Measurements from ENCODE around the gene ATF3.

The ATF3 gene

DNA sequence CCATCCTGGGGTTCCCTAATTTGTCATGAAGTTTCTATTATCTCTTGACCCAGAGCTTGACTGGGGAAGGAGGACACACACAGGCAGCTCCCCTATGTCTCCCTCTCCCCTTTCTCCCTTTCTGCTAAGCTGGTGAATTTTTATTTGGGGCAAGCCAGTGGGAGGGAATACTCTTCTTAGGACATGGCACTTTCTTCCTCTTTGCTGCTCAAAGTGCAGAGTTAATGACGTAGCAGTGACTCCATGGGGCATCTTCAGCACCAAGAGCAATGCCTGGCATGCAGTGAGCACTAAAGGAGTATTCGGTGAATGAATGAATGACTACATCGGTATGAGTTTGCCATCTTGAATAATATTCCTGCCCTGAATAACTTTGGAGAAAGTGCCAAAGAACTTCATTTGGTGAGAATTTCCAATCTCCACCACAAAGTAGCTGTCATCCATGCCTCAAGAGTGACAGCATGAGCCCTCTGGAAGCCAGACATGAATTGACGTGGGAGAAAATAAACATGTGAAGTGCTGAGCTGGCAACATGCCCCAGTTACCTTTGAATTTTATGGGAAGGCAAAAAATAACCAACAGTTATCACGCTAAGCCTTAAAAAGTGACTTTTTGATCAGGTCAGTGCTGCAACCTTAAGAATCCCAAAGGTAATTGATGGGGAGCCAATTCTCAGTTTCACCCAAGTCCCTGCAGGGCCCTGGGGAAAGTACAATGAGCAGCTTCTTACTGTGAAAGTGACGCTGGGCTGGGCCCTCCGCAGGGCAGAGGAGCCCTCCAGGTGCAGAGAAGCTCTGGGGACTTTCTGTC, 22.1 kb upstream of the ATF3 start:
- DNase-seq (ENCODE audit: low read depth in 2 of 2), result no peak

DNA sequence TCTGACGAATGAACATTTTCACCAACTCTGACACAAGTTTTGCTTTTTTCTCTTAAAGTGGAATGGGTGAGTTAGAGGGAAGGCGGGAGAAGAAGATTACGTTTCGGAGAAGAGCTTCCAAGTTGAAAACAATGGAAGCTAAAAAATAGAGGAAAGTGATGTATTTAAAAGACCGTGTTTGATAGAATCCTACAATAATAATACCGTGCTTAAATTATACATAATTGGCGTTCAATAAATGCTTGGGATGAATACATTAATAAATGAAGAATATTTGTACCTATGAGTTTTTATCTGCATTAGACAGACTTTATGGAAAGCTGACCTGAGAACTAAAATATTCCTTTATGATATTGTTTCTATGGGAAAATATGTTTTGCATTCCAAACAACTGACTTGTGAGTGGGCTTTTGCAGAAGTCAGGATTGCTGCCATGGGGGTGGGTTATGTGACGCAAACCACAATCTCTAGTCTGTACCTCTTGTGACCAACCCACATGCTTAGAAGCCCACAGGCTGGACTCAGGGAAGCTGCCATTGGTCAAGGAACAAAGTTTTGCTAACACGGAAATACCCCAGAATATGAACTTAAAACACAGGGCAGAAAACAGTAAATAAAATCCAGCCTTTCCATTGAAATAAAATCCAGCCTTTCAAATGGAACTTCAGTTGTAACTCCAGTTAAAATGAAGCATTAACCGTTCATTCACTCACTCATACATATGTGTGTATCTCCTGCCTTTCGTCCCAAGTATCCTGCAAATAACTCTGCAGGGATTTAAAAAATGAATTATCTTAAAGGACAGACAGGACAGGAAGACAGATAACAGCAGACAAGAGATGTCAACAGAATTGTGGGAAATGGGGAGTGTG, 21.3 kb upstream of the ATF3 start:
- DNase-seq (ENCODE audit: low read depth in 2 of 2), result peak in 1 of 2 experiments; percentile 32

DNA sequence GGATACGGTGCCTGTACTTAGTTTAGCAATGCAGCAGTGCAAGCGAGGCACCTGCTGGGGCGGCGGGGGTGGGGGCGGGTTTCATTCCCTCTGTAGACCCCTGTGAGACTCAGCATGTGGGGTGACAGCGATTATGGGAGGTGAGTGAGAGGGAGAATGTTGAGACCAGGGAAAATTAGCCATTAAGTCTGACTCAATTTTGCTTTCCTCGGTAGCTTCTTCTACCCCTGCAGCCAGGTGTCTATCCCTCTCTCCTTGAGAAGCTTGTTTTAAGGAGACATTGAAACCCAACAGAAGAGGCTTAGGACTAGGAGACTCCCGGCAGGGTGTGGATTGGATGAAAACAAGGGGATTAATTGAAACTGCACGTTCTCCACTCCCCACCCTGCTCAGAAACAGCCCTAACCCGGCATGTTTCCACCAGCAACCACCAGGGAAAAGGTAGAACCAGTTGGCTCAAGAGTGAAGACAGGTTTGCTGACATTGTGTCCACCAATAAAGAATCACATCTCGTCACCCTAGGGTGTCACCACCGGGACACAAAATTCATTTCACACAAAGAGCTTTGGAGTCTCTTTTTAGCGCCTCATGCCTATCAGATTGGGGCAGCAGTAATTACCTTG, 20.6 kb upstream of the ATF3 start:
- DNase-seq (ENCODE audit: low read depth in 2 of 2), result no peak

DNA sequence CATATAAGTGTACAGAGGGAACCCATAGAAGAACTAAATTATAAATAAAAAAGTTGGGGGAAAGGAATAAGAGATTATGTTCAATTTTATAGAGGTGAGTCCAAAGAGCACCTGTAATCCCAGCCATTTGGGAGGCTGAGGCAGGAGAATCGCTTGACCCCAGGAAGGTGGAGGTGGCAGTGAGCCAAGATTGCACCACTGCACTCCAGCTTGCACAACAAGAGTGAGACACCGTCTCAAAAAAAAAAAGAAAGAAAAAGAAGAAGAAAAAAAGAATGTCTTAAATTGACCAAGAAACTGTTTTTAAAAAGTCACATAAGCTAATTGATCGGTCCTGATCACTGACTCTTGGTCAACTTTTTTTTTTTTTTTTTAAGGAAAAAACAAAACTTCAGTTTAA, 19.1 kb upstream of the ATF3 start:
- no peak for DNase-seq (ENCODE audit: low read depth in 2 of 2)

DNA sequence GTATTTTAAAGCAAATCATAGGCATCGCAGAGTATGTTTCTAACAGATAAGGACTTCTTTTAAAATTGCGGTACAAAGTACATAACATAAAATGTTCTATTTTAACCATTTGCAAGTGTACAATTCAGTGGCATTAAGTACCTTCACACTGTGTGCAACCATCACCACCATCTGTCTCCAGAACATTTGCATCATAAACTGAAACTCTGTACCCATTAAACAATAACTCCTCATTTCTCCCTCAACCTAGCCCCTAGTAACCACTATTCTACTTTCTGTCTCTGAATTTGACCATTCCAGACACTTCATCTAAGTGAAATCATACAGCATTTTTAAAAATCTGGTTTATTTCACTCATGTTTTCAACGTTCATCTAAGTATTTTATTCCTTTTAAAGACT, 16.6 kb upstream of the ATF3 start:
- no peak for DNase-seq (ENCODE audit: low read depth in 2 of 2)

DNA sequence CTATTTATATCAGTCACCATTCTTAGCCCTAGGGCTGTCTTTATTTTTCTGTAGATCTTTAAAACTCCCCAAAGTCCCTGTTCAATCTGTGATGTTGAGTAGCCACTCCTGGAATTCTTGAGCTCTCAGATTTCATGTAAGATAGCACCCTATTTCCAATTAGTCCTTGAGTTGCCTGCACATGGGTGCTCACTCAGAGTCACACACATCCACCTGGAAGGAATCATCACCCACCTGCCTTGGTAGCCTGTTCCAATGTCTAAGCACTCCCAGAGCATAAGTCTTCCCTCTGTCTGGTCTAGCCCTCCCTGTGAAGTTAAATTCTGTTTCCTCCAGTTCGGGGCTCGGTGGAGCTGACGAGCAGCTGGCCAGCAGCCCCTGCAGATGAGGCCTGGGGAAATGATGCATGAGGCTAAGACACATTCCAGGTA, 14.7 kb upstream of the ATF3 start:
- DNase-seq (ENCODE audit: low read depth in 2 of 2), result no peak

DNA sequence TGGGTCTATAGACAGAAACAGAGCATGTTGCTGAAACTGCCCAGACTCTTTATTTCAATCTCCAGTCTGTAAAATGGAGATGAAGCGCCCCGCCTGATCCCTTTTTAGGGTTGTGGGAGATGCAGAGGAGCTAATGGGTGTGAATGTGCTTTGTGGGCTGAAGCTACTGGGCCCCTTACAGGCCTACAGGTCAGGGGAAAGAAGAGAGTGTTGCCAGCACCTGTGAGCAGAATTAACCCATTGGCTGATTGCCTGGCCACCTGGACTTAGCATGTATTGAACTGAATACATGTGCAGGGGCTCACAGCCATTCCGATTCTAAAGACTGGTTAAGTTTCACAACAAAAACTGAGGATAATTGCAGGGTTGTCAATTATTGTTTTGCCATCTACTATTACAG, 13.9 kb upstream of the ATF3 start:
- DNase-seq (ENCODE audit: low read depth in 2 of 2), result no peak

DNA sequence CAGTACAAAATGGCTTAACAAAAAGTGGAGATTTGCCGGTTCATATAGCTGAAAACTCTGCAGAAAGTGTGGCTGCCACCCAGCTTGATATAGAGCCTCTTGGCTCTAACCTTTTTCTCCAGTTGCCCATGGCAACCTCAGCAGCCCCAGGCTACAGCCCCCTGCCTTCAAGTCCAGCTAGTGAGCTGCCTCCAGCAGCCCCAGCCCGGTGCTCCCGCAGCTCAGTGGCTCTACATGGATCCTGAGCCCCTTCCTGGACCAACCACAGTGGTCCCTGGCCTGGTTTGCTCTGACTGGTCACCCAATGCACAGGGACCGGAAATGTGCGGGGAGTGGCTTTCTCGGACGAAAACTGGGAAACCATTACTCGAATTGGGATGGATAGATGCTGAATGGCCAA, 13.3 kb upstream of the ATF3 start:
- DNase-seq (ENCODE audit: low read depth in 2 of 2), result no peak

DNA sequence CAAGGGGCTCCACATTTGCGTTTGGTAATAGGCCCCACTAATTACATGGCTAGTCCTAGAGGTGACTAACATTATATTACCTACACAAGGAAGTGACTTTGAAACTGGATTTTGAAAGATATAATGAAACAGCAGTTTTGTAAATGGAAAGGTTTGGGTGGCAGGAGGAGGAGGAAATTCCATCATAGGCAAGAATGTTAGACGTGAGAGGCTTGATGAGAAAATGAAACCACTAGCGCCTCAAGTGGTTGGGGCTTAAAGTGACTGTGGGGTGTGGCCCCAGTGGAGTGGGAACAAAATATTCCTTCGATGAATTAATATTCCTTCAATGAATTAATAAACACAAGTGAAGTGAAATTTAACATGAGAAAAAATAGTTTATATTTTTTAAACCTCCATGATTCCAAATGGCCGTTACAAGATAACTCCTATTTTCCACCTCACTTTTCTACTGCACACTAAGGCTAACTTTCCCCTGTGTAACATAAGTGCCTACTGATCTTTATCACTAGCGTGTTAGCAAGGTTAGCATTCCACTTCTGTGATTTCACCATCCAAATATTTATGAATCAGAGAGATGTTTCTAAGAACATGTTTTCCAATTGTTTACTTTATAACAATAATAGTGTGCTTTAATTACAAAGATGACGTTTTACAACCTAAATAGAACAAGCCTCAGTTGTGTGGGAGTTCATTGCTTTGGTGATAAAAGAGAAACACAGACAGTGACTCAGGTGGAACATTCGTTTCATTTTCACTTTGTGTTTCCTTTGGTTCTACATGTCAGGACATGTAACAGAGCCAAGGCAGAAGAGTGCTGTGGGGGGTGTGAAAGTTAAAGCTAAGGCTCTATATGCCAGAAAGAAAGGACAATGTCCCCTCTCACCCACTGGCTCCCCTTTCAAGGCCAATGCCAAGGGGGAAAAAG, 12.5 kb upstream of the ATF3 start:
- DNase-seq (ENCODE audit: low read depth in 2 of 2), result peak; percentile 70 to 71

DNA sequence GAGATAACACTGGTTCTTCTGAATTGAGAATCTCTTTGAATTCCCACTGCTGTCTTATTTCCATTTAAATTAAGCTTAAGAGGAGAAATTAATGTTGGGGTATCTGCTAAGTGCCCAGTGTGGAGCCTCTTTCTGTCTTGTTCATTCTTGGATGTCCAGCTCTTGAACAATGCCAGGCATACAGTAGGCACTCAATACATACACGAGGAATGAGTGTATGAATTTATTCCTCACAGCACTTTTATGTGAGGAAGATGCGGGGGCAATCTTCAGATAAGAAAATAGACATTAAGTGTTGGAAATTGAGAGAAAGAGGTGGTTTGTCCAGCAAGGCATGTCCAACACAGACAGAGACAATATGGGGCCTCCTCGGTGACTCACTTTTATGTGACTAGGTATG, 11.8 kb upstream of the ATF3 start:
- no peak for DNase-seq (ENCODE audit: low read depth in 2 of 2)

DNA sequence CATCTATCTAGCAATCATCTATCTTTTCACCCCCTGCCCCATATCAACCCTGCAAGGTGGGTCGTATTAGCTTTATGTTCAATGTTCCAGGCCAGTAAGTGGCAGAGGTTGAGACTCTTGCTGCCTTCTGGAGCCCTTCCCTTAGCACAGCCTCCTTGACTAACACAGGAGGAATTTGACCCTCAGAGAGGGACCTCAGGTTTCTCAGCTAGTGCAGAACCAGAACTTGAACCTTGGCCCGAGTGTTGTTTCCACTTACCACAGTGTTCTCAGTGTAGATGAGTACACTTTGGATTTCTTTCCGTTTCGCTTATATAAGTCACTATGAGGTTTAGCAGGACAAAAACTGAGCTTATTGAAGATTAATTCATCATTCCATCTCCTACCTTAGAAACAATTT, 11.1 kb upstream of the ATF3 start:
- DNase-seq (ENCODE audit: low read depth in 2 of 2), result no peak

DNA sequence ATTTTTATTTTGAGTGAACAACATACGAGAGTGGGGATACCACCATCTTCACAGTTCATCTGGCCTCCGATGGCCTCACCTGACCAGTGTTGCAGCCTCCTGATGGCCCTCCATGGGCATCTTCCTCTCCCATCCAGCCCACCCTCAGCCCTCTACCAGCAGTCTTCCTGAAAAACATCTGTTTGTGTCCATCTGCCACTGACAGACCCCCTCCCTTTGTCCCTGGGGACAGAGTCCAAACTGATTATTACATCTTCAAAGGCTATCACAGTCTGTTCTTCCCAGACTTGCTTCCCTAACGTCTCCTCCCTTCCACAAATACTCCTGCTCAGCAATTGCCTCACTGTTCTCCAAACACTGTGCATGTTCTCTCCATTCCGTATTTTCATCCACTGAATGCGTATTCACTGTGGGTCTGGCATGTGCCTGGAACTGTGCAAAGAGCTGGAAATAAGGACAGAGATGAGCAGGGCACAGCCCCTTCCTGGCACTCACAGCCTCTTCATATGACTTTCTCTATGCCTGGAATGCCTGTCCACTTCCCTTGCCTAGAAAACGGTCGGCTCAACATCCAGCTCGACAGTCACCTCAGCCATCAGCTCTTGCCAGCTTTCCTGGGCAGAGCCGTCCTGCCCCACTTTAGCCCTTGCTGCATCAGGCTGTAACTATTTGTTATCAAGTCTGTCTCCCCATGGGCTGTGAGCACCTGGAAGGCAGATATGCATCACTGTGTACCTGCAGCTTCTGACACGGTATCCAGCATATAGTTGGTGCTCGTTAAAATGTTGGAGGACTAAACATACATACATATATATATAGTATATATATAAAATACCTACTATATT, 8.3 kb upstream of the ATF3 start:
- no peak for DNase-seq (ENCODE audit: low read depth in 2 of 2)

DNA sequence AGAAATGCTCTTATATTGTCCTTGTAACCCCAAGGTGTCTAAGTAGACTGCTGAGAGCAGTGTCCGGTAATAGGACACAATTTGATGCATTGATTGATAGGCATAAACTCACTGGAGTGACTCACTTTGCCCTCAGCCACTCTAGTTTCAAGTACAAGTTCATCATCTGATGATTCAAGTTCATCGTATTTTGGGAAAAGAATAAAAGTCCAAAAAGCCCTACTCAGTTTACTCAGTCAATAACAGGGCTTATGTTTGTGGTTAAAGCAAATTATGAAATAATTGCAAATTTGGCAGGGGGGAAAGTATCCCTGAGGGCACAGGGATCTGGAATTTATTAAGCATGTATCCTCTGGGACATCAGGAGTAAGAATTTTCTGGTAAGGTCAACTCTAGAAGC, 7.6 kb upstream of the ATF3 start:
- no peak for DNase-seq (ENCODE audit: low read depth in 2 of 2)

DNA sequence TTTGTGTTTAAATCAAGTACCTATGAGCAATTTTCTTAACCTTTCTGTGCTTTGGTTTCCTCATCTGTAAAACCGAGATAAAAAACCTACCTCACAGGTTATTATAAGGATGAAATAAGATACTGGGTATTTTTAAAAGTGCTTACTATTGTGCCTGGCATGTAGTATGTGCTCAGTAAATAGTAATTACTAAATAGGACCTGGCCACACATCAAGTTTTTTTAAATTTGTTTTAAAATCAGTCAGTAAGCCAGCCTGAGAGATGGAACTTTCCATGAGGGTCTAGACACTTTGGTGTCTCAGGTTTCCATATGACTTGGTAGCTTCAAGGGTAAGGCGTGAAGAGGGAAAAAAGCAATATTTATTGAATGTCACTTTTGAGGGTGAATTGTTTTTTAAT, 7.0 kb upstream of the ATF3 start:
- DNase-seq (ENCODE audit: low read depth in 2 of 2), result no peak

DNA sequence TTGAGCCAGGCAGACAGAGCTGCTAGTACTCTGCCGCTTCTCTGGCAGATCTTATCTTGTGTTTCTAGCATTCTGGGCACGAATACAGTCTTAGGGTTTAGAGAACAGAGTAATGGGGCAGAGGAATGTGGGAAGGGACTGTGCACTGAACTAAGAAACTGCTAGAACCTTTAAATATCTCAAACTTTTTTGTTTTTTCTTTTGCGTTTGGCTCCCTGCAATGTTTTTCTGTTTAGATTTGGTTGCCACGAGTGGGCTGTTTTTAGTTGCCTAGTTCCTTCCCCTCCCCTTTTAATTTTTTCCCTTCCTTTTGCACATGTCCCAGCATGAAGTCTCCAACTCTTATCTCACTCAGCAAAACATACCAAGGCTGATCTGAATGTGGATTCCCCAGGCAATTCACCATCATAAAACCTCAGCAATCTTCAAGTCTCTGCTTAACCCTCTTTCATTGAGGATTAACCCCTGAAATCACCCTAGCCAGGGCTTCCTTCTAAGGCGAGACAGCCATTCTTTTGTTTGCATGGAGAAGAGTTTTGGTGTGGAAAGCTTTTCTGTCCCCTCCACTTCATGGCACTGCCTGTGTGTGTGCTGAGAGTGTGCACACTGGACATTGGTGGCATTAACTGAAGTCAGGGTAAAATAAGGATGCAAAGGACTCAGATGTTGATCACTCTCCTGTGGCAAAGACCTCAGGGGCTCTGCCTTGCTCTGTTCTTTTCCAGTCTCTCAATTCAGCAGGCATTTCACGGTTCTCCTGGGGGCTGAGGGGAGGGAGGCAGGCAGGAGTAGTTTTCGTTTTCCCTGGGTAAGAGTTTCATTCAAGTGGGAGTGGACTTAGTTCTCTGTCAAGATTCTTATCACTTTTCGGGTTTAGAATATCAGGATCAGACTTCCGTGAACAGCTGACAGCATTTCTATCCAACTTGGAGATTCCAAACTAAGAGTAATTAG, 2.8 kb upstream of the ATF3 start:
- no peak for DNase-seq (ENCODE audit: low read depth in 2 of 2)

DNA sequence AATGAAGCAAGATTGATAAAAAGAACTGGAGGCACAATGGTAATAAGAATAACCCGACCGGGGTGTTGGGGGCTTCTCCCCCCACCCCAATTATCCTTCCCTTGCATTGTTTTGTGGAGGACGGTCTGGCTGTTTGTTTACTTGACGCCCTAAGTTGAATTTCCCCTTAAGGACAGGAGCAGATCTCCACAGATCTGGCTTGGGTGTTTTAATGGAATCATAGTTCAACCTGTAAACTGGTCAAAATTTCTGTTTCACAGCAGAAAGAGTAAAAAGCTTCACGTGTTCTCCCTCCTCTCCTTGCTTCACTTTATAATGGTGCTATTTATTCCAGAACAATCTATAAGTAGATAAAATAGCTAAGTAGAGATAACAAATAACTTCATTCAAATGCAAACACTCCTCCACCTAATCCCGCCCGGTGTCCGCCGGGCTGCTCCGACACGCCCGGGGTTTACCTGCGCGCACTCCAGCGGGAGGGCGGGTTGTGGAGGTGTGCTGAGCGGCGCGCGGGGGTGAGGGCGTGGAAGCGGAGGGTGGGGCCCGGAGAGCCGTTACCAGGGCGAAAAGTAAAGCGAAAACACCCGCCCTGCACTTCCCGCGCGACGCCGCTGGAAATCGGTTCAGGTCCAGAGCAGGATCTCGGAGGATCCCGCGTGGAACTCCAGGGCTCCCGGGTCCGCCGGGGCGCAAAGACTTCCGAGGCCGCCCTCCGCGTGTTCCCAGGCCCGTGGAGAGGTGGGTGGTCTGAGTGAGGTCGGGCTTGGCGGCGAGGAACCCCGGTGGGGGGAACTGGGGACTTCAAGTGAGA, 2.0 kb upstream of the ATF3 start:
- DNase-seq (ENCODE audit: low read depth in 2 of 2), result no peak

DNA sequence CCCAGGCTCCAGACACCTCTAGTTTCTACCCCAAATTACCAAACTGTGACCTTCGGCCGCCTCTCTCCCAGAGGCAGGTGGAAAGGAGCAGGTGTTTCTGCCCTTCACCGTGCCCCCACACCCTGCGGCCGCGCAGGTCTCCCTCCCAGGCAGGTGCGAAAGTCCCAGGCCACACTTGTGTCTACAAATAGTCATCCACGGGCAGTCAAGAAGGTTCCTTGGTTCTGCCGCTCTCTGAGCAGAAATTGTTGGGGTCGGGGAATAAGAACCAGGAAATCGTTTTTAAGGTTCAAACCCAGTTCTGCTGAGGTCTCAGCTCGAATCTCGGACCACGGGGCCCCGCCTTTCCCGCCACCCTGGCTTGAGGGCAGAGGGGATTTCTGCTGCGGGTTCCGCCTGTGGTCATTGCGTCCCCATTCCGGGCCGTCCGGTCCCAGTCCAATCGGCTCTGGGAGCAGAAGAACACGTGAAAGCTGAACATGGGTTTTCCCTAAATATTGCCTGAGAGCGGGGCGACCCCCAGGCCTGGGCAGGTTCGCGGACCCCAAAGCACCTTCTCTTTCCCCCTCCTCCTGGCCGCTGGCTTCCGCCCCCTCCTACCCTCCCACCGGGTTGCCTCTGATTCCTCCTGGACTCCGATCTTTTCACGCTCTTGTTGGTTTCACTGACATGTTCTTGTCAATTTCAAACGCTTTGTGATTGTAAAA, 1.2 kb upstream of the ATF3 start:
- DNase-seq (ENCODE audit: low read depth in 2 of 2), result no peak

DNA sequence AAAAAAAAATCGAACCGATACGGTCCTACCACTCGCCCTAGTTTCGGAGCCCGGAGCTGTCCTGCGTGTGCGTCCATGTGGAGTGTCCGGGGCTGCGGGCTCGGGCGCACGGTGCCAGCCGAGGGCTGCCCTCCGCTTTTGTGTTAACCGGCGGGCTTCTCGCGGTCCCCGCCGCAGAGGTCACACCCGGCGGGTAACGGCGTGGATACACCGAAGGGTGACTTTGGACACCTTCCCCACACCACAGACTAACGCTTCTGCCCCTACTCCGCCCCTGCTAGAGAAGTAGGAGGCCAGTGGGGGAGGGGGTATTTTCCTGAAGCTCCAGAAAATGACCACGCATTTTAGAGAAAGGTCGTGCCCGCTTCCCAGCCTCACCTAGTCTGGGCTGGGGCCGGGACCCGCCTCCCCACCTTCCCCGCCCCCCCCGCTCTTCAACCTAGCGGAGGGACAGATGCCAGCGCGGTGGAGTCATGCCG, 609 bp upstream of the ATF3 start:
- no peak for DNase-seq (ENCODE audit: low read depth in 2 of 2)

Measured in fibroblast of skin of left quadriceps (primary cell).